NCI-H146 (cell line): ENCODE data around the gene HUS1.
"Not testable (repeated sequence)": the region's sequence is repeated elsewhere in the genome, so short reads cannot be mapped to it uniquely, and the experiment has no call there.

ENCODE experiments used
- DNase-seq: peaks from one replicate; lab custom pipeline; 2025; lab: John Stamatoyannopoulos, UW

The HUS1 gene

GRCh38 chr7:47979145-47979831, at the start of gene HUS1:
HUS1 (minus strand) TSS chr7:47979615; CDS start chr7:47979519, 96 bp downstream.
- DNase-seq, result peak; percentile 94

- DNase-seq, result no peak
Observed at GRCh38 chr7:48028938-48029337, 49.5 kb upstream of the HUS1 start, which contains the start of gene SUN3. SUN3 (minus strand) TSS chr7:48029107; CDS start chr7:48028938, 169 bp downstream.

GRCh38 chr7:48025624-48026023, 46.2 kb upstream of the HUS1 start:
- no peak for DNase-seq

- DNase-seq, result no peak
Observed at GRCh38 chr7:48017674-48018073, 38.3 kb upstream of the HUS1 start.

- no peak for DNase-seq
Observed at GRCh38 chr7:48016641-48017040, 37.2 kb upstream of the HUS1 start.

GRCh38 chr7:48011951-48012350, 32.5 kb upstream of the HUS1 start:
- no peak for DNase-seq

GRCh38 chr7:48011323-48011722, 31.9 kb upstream of the HUS1 start:
- no peak for DNase-seq

- no peak for DNase-seq
Observed at GRCh38 chr7:48009954-48010353, 30.5 kb upstream of the HUS1 start.

- DNase-seq, result no peak
Observed at GRCh38 chr7:48009257-48009656, 29.8 kb upstream of the HUS1 start.

GRCh38 chr7:48006866-48007265, 27.5 kb upstream of the HUS1 start:
- DNase-seq, result no peak

GRCh38 chr7:48004638-48005037, 25.2 kb upstream of the HUS1 start:
- DNase-seq, result no peak

GRCh38 chr7:48004032-48004431, 24.6 kb upstream of the HUS1 start:
- no peak for DNase-seq

GRCh38 chr7:48000164-48000563, 20.7 kb upstream of the HUS1 start:
- not testable (repeated sequence) for DNase-seq

- DNase-seq, result no peak
Observed at GRCh38 chr7:47999413-47999812, 20.0 kb upstream of the HUS1 start.

- no peak for DNase-seq
Observed at GRCh38 chr7:47992446-47992845, 13.0 kb upstream of the HUS1 start.

GRCh38 chr7:47991741-47992311, 12.4 kb upstream of the HUS1 start:
- peak; percentile 70 for DNase-seq

- DNase-seq, result no peak
Observed at GRCh38 chr7:47991270-47991669, 11.9 kb upstream of the HUS1 start.

- DNase-seq, result no peak
Observed at GRCh38 chr7:47990592-47990991, 11.2 kb upstream of the HUS1 start.

GRCh38 chr7:47989607-47990400, 10.4 kb upstream of the HUS1 start:
- DNase-seq, result not testable (repeated sequence)

- DNase-seq, result no peak
Observed at GRCh38 chr7:47988496-47989386, 9.3 kb upstream of the HUS1 start.

- no peak for DNase-seq
Observed at GRCh38 chr7:47982610-47983009, 3.2 kb upstream of the HUS1 start.

- not testable (repeated sequence) for DNase-seq
Observed at GRCh38 chr7:47980648-47981047, 1.2 kb upstream of the HUS1 start.
